Stimulated activated CD4-positive, alpha-beta T cell treated with anti-CD3 and anti-CD28 coated beads, TNF-alpha, amount 100 ng/mL, for 24 hours (primary cell): ENCODE data around the gene AGMO.

ENCODE experiments used
- DNase-seq, 3 experiments: peaks; one replicate each; pipeline ENCODE4 v3.0.0-alpha.2; 2020; ENCODE audit warnings: low read depth in 3 of 3

The AGMO gene

GRCh38 chr7:15399441-15399840 lies 162.4 kb downstream of the AGMO start:
- DNase-seq, result no peak

DNA sequence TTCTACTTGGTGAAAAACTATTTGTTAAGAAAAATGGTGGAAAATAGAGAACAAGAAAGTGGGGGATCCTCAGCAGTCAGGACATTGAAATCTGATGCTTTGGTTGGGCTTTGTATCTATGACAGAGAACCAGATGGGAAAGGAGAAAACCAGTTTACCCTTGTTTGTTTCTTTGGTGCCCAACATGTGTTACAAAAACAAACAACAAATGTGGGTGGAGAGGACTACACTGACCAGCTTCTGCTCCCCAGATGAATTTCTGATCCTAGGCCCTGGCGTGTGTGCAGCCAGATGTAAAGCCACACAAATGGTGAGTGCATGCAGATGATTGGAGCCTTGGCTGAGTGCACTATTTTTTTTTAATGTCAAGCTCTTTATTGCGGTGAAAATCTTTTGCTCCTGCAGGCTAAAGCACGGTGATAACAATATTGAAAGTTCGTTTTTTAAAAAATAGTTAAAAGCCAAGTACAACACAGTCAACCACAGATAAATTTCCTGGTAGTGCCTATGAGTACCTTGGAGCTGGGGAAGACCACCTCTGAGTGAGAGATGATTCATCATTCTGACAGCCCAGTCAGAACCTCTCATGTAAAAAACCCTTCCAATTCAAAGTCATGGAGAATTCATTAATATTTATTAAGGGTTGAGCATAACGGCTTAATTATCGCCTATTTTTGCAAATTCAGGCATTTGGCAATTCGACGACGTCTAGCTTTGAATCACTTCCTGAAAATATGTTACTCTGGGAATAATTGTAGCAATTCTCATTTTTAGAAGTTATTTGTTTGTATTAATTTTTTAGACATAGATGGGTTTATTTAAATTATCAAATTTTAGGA lies 163.7 kb downstream of the AGMO start:
- no peak for DNase-seq

DNA sequence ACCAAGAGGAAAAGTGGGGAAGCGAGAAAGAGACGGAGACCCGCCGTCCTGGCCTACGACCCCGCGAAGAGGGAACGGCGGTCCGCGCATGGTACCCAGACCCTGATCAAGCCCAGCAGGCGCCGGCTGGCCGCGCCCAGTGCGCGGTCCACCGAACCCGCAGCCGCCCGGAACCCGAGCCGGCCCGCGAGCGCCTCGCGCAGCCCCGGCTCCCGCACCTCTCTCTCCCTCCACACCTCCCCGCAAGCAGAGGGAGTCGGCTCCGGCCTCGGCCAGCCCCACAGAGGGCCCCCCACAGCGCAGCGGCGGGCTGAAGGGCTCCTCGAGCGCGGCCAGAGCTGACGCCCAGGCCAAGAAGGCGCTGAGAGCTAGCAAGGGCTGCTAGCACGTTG lies 164.7 kb downstream of the AGMO start:
- DNase-seq, result no peak

- DNase-seq, result no peak
These were observed 165.3 kb downstream of the AGMO start for GRCh38 chr7:15396210-15397158.

DNA sequence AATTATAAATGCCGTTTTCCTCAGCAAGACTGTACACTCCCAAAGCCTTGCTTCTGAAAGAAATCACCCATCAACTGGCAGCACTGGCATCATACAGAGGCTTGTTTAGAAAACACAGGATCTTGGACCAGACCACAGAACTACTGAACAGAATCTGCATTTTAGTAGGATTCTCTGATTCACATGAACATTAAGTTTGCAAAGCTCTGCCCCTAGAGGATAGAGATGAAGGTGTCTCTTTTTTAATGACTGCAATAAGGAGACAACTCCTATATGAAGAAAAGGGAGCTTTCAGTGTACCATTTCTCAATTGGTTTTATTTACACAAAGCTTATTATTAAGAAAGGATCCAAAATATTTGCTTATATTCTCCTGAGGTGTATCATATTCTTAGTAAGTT lies 172.7 kb downstream of the AGMO start:
- no peak for DNase-seq

- DNase-seq, result no peak
These were observed 183.2 kb downstream of the AGMO start for GRCh38 chr7:15378494-15379145.

GRCh38 chr7:15376600-15376999 lies 185.2 kb downstream of the AGMO start:
- no peak for DNase-seq

DNA sequence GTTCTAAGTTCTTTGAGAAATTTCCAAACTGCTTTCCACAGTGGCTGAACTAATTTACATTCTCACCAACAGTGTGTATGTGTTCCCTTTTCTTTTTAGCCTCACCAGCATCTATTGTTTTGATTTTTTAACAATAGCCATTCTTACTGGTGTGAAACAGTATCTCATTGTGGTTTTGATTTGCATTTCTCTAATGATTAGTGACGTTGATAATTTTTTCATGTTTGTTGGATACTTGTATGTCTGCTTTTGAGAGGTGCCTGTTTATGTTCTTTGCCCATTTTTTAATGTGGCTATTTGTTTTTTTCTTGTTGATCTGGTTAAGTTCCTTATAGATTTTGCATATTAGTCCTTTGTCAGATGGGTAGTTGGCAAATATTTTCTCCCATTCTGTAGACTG lies 191.4 kb downstream of the AGMO start:
- DNase-seq, result no peak

GRCh38 chr7:15368653-15369052 lies 193.2 kb downstream of the AGMO start:
- DNase-seq, result no peak

- no peak for DNase-seq
These were observed 193.9 kb downstream of the AGMO start for GRCh38 chr7:15367897-15368296.

GRCh38 chr7:15358112-15358511 lies 203.7 kb downstream of the AGMO start:
- no peak for DNase-seq

DNA sequence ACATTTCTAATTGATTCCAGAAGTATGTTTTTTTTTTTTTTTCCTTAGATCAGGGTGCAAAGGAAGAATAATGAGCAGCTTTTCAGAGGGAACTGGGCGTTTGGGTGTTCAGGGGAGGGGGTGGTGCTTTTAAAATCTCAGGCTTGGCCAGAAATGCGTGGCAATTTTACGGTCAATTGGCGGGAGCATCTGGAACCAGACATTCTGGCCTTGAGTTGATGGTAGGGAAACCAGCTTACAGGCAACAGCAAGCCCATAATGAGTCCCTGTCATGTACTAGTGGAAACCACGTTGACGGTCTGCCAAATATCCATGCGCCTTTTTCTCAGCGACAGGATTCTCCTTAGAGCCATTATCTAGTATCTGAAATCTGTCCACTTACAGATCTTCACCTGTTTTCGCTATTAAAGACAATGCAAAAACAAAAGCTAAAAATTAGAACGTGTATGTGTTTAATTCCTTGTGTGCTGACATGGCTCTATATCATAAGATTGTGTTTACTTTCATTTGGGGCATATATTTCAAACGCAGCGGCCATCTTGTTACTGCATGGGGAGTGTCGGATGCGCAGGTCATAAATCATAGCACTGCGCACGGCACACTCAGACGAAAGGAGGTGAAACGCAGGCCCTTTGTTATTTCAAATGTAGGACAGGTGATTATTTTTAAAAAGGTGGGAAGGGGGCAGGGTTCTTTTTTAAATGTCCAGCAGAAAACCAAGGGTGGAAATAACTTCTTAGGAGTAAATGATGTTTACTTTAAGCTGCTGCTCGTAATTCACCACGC lies 209.2 kb downstream of the AGMO start:
- DNase-seq, result no peak

GRCh38 chr7:15345216-15345615 lies 216.6 kb downstream of the AGMO start:
- no peak for DNase-seq

DNA sequence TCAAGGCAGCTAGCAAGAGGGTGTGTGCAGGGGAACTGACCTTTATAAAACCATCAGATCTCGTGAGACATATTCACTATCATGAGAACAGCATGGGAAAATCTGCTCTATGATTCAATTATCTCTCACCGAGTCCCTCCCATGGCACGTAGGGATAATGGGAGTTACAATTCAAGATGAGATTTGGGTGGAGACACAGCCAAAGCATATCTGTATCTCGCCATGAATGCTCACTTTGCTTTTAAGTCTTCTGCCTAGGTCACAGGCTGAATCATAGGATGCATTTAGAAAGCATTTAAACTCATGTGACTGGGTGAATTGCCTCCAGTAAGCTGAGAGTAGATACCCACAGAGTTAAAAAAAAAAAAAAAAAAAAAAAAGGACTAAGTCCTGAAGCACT lies 220.0 kb downstream of the AGMO start:
- DNase-seq, result no peak

- DNase-seq, result no peak
These were observed 225.7 kb downstream of the AGMO start for GRCh38 chr7:15336146-15336545.

DNA sequence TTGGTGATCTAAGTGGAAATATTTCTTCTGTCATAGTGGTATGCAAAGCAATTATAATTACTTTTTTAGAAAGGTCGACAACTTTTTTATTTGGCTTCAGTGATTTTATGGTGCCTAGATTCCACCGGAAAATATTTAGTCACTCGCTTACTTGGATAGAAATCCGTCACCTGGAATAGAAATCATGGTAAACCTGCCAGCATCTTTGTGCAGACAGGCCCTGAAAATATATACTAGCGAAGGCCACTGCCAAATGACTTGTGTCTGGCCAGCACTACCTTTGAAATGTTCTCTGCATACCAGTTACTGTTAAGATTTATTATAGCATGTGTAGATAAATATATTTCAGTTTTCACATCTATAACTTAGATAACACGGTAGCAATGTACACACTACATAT lies 226.4 kb downstream of the AGMO start:
- no peak for DNase-seq

GRCh38 chr7:15334536-15335263 lies 227.1 kb downstream of the AGMO start:
- no peak for DNase-seq

DNA sequence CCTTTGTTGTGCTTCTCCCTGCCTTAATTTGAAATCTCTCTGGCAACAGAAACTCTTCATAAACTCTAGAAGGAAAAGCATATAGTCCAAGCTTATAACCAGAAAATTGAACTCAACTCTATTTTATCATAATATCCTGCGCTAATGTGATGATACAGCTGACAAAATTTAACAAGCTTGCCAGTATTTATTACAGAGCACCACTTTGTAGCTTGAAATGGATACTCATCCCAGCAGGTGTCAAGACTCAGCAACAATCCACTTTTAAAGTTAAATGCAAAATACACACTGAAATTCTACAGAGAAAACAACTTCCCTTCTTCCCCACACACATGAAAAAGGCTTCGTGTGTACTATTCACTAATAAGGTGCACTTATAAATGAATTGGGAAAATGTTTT lies 228.9 kb downstream of the AGMO start:
- DNase-seq, result no peak

DNA sequence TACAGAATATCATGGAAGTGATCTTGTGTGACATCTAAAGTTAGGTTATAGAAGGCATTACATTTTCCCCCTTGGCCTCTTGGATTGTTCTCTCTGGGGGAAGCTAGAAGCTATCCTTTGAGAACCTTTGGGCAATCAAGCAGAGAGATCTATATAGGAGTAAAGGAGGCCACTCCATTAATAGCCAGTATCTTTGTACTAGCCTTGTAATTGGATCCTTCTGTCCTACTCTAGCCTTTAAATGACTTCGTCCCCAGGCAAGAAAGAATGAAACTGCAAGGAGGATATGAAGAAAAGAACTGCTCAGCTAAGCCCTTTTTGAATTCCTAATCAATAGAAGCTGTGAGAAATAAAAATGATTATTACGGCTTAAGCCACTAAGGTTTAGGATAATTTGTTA lies 230.9 kb downstream of the AGMO start:
- no peak for DNase-seq

GRCh38 chr7:15327001-15327400 lies 234.8 kb downstream of the AGMO start:
- no peak for DNase-seq
